GM18861 (cell line): ENCODE results near the gene FKBP15.
A peak's percentile ranks its signal among the peaks of the same experiment; 100 is the strongest.

Experiments
- ATAC-seq: cut with Tn5 transposase; IDR thresholded peaks from one replicate; pipeline ENCODE4 v1.9.1; 2021; ENCODE audit not compliant: unreplicated experiment

Gene FKBP15

GRCh38 chr9:113181165-113181564 is 39.9 kb downstream of the FKBP15 start:
- ATAC-seq, result no peak

GRCh38 chr9:113179839-113180238 is 41.2 kb downstream of the FKBP15 start:
- no peak for ATAC-seq

- ATAC-seq, result no peak
Observed at GRCh38 chr9:113178087-113178486, 43.0 kb downstream of the FKBP15 start.

- no peak for ATAC-seq
Observed at GRCh38 chr9:113177251-113177650, 43.8 kb downstream of the FKBP15 start.

GRCh38 chr9:113176803-113177202 is 44.3 kb downstream of the FKBP15 start:
- ATAC-seq, result no peak

- no peak for ATAC-seq
Observed at GRCh38 chr9:113173341-113173740, 47.7 kb downstream of the FKBP15 start.

GRCh38 chr9:113168809-113169208 is 52.3 kb downstream of the FKBP15 start:
- no peak for ATAC-seq

- ATAC-seq, result no peak
Observed at GRCh38 chr9:113166039-113166438, 55.0 kb downstream of the FKBP15 start.

GRCh38 chr9:113164536-113165300 is 56.4 kb downstream of the FKBP15 start:
- ATAC-seq, result no peak

GRCh38 chr9:113163001-113163400 is 58.1 kb downstream of the FKBP15 start:
- no peak for ATAC-seq

GRCh38 chr9:113160571-113160970 is 60.5 kb downstream of the FKBP15 start:
- no peak for ATAC-seq

- no peak for ATAC-seq
Observed at GRCh38 chr9:113158446-113158845, 62.6 kb downstream of the FKBP15 start.

- ATAC-seq, result no peak
Observed at GRCh38 chr9:113156880-113157279, 64.2 kb downstream of the FKBP15 start.

- ATAC-seq, result no peak
Observed at GRCh38 chr9:113155911-113156588, 65.0 kb downstream of the FKBP15 start.

- ATAC-seq, result no peak
Observed at GRCh38 chr9:113154946-113155345, 66.1 kb downstream of the FKBP15 start.

- ATAC-seq, result no peak
Observed at GRCh38 chr9:113154471-113154870, 66.6 kb downstream of the FKBP15 start.

GRCh38 chr9:113153599-113153998 is 67.5 kb downstream of the FKBP15 start:
- no peak for ATAC-seq

GRCh38 chr9:113152699-113153098 is 68.4 kb downstream of the FKBP15 start:
- no peak for ATAC-seq

- ATAC-seq, result no peak
Observed at GRCh38 chr9:113151696-113152630, 69.1 kb downstream of the FKBP15 start.

- peak; percentile 89 for ATAC-seq
Observed at GRCh38 chr9:113150670-113151611, 70.1 kb downstream of the FKBP15 start, which contains the start of gene SLC31A2. TSS of gene SLC31A2 (plus strand) at chr9:113151007. CDS start at chr9:113151075, 68 bp downstream.
